IMR-90 (cell line): ENCODE results near the gene B3GAT1. TPM values are rescaled to one million over a fixed set of nuclear protein-coding genes. Genes with fewer than 3 reads are reported as not detected.

Experiments used
- ATAC-seq: fragments of 200-7000 bp; cut with Tn5 transposase; 2 replicates; pipeline ENCODE4 v1.9.1; 2020; ENCODE audit warnings: low read depth, mild to moderate bottlenecking, moderate library complexity
- BruUV-seq: library from RNA; stranded (reverse); fragments of 400-500 nt; replicated peaks from 2 replicates; lab custom pipeline; 2021; lab: Mats Ljungman, UMichigan
- CTCF ChIA-PET: fragments of 300-600 bp; formaldehyde crosslinking; extraction: SDS; loops from one replicate; lab custom pipeline; 2021; ENCODE audit warnings: antibody characterized with exemption; lab: Yijun Ruan, JAX
- POLR2A ChIA-PET: fragments of 300-600 bp; sonication (Branson Sonifier 250); formaldehyde crosslinking; loops from one replicate; lab custom pipeline; 2022; ENCODE audit warnings: antibody characterized with exemption; ENCODE audit not compliant: unreplicated experiment; lab: Charles Lee
- DNase-seq: peaks from one replicate; pipeline ENCODE4 v3.0.0; 2013
- H2AFZ ChIP-seq: replicated peaks from 2 replicates; pipeline ENCODE3; 2013; ENCODE audit warnings: low read length, mild to moderate bottlenecking; ENCODE audit not compliant: poor library complexity
- H2AK5ac ChIP-seq: 2 replicates; pipeline ENCODE4 v1.6.1; 2013; ENCODE audit warnings: low read depth, low read length, inconsistent platforms
- H2AK9ac ChIP-seq: replicated peaks from 2 replicates; pipeline ENCODE3; 2013; ENCODE audit warnings: mild to moderate bottlenecking, low read depth, low read length, moderate library complexity; ENCODE audit not compliant: poor library complexity
- H2BK120ac ChIP-seq: 2 replicates; pipeline ENCODE4 v1.6.1; 2013; ENCODE audit warnings: low read depth, low read length, inconsistent platforms
- H2BK15ac ChIP-seq: 3 replicates; pipeline ENCODE4 v1.6.1; 2013; ENCODE audit warnings: low read depth, low read length, inconsistent platforms
- H2BK20ac ChIP-seq: 2 replicates; pipeline ENCODE4 v1.6.1; 2013; ENCODE audit warnings: low read depth, mild to moderate bottlenecking, inconsistent platforms, low read length, moderate library complexity
- H2BK5ac ChIP-seq: 2 replicates; pipeline ENCODE4 v1.6.1; 2013; ENCODE audit warnings: mild to moderate bottlenecking, low read depth, low read length, inconsistent platforms; ENCODE audit not compliant: poor library complexity, severe bottlenecking
- H3K14ac ChIP-seq: replicated peaks from 2 replicates; pipeline ENCODE4 v1.6.1; 2013; ENCODE audit warnings: low read depth, low read length, inconsistent platforms
- H3K18ac ChIP-seq: 2 replicates; pipeline ENCODE4 v1.6.1; 2013; ENCODE audit warnings: low read depth, low read length, control low read depth
- H3K23ac ChIP-seq: 2 replicates; pipeline ENCODE4 v1.6.1; 2013; ENCODE audit warnings: low read depth, low read length, inconsistent platforms
- H3K27ac ChIP-seq: 2 replicates; pipeline ENCODE4 v1.5.1; 2013; ENCODE audit warnings: mild to moderate bottlenecking, control low read depth, low read length; ENCODE audit not compliant: insufficient read depth
- H3K27me3 ChIP-seq: 2 replicates; pipeline ENCODE4 v1.6.1; 2013; ENCODE audit warnings: low read length; ENCODE audit not compliant: control insufficient read depth, insufficient read depth
- H3K36me3 ChIP-seq: 2 replicates; pipeline ENCODE4 v1.6.1; 2013; ENCODE audit warnings: low read length, mixed read lengths; ENCODE audit not compliant: control insufficient read depth, insufficient read depth
- H3K4ac ChIP-seq: 2 replicates; pipeline ENCODE4 v1.6.1; 2013; ENCODE audit warnings: low read depth, low read length, inconsistent platforms
- H3K4me1 ChIP-seq: 2 replicates; pipeline ENCODE4 v1.6.1; 2013; ENCODE audit warnings: low read length, mixed read lengths; ENCODE audit not compliant: control insufficient read depth, insufficient read depth
- H3K4me2 ChIP-seq: 2 replicates; pipeline ENCODE4 v1.6.1; 2013; ENCODE audit warnings: low read depth, mild to moderate bottlenecking, control low read depth, low read length, moderate library complexity
- H3K4me3 ChIP-seq: 2 replicates; pipeline ENCODE4 v1.5.1; 2013; ENCODE audit warnings: low read depth, mild to moderate bottlenecking, control low read depth, low read length, moderate library complexity; ENCODE audit not compliant: insufficient read depth
- H3K56ac ChIP-seq: 2 replicates; pipeline ENCODE4 v1.6.1; 2013; ENCODE audit warnings: low read length, inconsistent platforms; ENCODE audit not compliant: insufficient read depth; ENCODE audit errors: extremely low read depth
- H3K79me1 ChIP-seq, 2 experiments: 2 replicates each; pipeline ENCODE4 v1.6.1; 2013; ENCODE audit warnings: low read length in 2 of 2, inconsistent platforms in 1 of 2, low read depth in 1 of 2
- H3K9ac ChIP-seq: 2 replicates; pipeline ENCODE4 v1.6.1; 2013; ENCODE audit warnings: low read depth, low read length, control low read depth
- H3K9me1 ChIP-seq: 2 replicates; pipeline ENCODE4 v1.6.1; 2013; ENCODE audit warnings: low read length, inconsistent platforms; ENCODE audit not compliant: insufficient read depth
- H3K9me3 ChIP-seq: 2 replicates; pipeline ENCODE4 v1.6.1; 2013; ENCODE audit warnings: low read length; ENCODE audit not compliant: control insufficient read depth, insufficient read depth
- H4K20me1 ChIP-seq: 2 replicates; pipeline ENCODE4 v1.6.1; 2013; ENCODE audit warnings: low read length, inconsistent platforms; ENCODE audit not compliant: insufficient read depth
- H4K5ac ChIP-seq: 2 replicates; pipeline ENCODE4 v1.6.1; 2013; ENCODE audit warnings: mild to moderate bottlenecking, low read depth, low read length, control low read depth
- H4K8ac ChIP-seq, 2 experiments: 2 replicates each; pipeline ENCODE4 v1.6.1; 2013; ENCODE audit warnings: low read depth in 2 of 2, low read length in 2 of 2, control low read depth in 1 of 2, inconsistent platforms in 1 of 2
- H4K91ac ChIP-seq: 2 replicates; pipeline ENCODE4 v1.6.1; 2013; ENCODE audit warnings: low read depth, low read length, inconsistent platforms; ENCODE audit not compliant: insufficient read depth
- MAFK ChIP-seq: IDR thresholded peaks from 2 replicates; pipeline ENCODE4 v1.6.1; 2012; ENCODE audit warnings: low read depth, low read length, improper control_type of control experiment
- MXI1 ChIP-seq: IDR thresholded peaks from 2 replicates; pipeline ENCODE4 v1.6.1; 2012; ENCODE audit warnings: low read depth, mild to moderate bottlenecking, low read length, moderate library complexity, borderline replicate concordance
- POLR2A ChIP-seq: IDR thresholded peaks from 2 replicates; pipeline ENCODE4 v1.6.1; 2012; ENCODE audit warnings: mild to moderate bottlenecking, low read depth, low read length
- RAD21 ChIP-seq: IDR thresholded peaks from 2 replicates; pipeline ENCODE4 v1.6.1; 2012; ENCODE audit warnings: low read length, improper control_type of control experiment
- WGBS, 2 experiments: methylation state at CpG; one replicate each; pipeline versions ENCODE4 v1.1.5 to v1.1.7; 2013; ENCODE audit warnings: missing lambda C conversion rate in 2 of 2; ENCODE audit not compliant: insufficient read length in 1 of 2; ENCODE audit errors: extremely low coverage in 2 of 2; 5-methylcytosine and 5-hydroxymethylcytosine counted together
- dilution Hi-C: fragments of 300-500 bp; cut with HindIII; formaldehyde crosslinking; loops from one replicate; pipeline ENCODE4 v1.14.3; 2018; ENCODE audit warnings: low sequenced_read_pairs; ENCODE audit not compliant: unreplicated experiment
- in situ Hi-C: fragments of 300-500 bp; cut with MboI; formaldehyde crosslinking; loops from 3 replicates; pipeline ENCODE4 v1.14.3; 2019; ENCODE audit warnings: low sequenced_read_pairs, inconsistent platforms, mixed read lengths
- intact Hi-C: fragments of 100-400 bp; cut with micrococcal nuclease; formaldehyde crosslinking; loops from 2 replicates; pipeline ENCODE4 v1.10.0; 2022
- polyA plus RNA-seq, 3 experiments: library from polyadenylated mRNA; depleted of rRNA; stranded (reverse); fragments of >200 nt; gene quantifications; 2 replicates each; pipeline ENCODE4 v1.2.3, GENCODE V29; 2012; ENCODE audit warnings: low replicate concordance in 1 of 3
- total RNA-seq: library from RNA; depleted of rRNA; stranded (reverse); fragments of >200 nt; gene quantifications from 2 replicates; pipeline ENCODE4 v1.2.3, GENCODE V29; 2012

Gene B3GAT1
- total and polyA plus RNA-seq, 2 of the 4 experiments (the other 2 are of a cell fraction), result not detected

DNA sequence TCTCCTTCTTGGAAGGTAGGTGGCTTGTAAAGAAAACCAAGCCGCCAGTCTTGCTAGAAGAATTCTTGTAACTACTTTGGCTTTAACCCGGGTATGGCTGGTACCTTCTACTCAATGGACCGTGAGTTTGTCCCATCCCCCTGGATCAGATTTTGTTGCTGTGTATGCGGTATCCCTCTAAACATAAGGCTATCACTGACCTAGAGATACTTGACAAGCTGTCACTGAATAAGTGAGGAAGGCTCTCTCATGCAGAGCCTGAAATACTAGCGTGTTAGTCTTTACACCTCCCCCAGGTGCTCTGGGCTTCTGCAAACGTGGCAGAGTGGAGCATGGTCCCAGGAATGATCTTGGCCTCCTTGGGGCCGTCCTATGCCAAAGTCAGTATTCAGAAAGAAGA lies 45.8 kb downstream of the B3GAT1 start:
- intact Hi-C loops (no loop called here), dilution Hi-C loops (no loop called here), in situ Hi-C loops (no loop called here)
- Histone ChIP-seq H3K9ac (no peak overlapping the region), H3K14ac (no peak overlapping the region), H3K79me1 (no peaks in the 10 kb centered on the region), H4K5ac (no peak overlapping the region), H3K4me1 (no peaks in the 10 kb centered on the region), H3K4ac (no peak overlapping the region), H2BK15ac (no peak overlapping the region), H3K27ac (no peak overlapping the region), H3K56ac (no peak overlapping the region), H3K4me3 (no peak overlapping the region), H3K18ac (no peak overlapping the region), H2BK120ac (no peak overlapping the region), H2AK5ac (no peak overlapping the region), H3K23ac (no peak overlapping the region), H2BK20ac (no peak overlapping the region), H3K9me3 (peaks cover 37% of the 10 kb centered on the region), H2AK9ac (no peak overlapping the region), H4K20me1 (no peaks in the 10 kb centered on the region; the same call in 1 of the 2 replicates), H3K36me3 (no peaks in the 10 kb centered on the region), H4K91ac (no peak overlapping the region), H3K4me2 (no peak overlapping the region), H2AFZ (no peak overlapping the region), H3K9me1 (no peaks in the 10 kb centered on the region), H3K27me3 (no peaks in the 10 kb centered on the region), H2BK5ac (no peak overlapping the region), H4K8ac (no peak overlapping the region)
- no peak for DNase-seq
- POLR2A ChIA-PET, result no interaction called here
- ATAC-seq, result no peak
- no CpG with 5 or more reads among the region's 7 CpGs for WGBS, 2 experiments
- no peak for TF ChIP-seq MXI1
- TF ChIP-seq RAD21, result no peak
- TF ChIP-seq POLR2A, result no peak
- TF ChIP-seq MAFK, result no peak
- CTCF ChIA-PET, result interaction anchor here (0.6 kb wide), 1 partner anchor 14 kb away, joined by 3 read pairs; no protein-coding TSS in a partner anchor
- BruUV-seq, result no TSS peak
